ENCODE measurements around the gene S100A6.
"Not testable (repeated sequence)": the region's sequence is repeated elsewhere in the genome, so short reads cannot be mapped to it uniquely, and the experiment has no call there.

Gene S100A6

GRCh38 chr1:153565529-153566374 lies 30.0 kb upstream of the S100A6 start, which contains the start of gene S100A2:
S100A2 (minus strand) TSS chr1:153565844; CDS start chr1:153563877, 1,967 bp downstream.
- no peak for FAIRE-seq
- no peak for DNase-seq (ENCODE audit: insufficient read length, low spot score)

GRCh38 chr1:153563991-153564390 lies 28.2 kb upstream of the S100A6 start:
- no peak for DNase-seq (ENCODE audit: insufficient read length, low spot score)
- FAIRE-seq = no peak

- DNase-seq (ENCODE audit: insufficient read length, low spot score) (no peak), FAIRE-seq (no peak)
Measured at GRCh38 chr1:153563483-153563901, 27.7 kb upstream of the S100A6 start.

GRCh38 chr1:153562021-153562420 lies 26.2 kb upstream of the S100A6 start:
- not testable (repeated sequence) for FAIRE-seq; DNase-seq (ENCODE audit: insufficient read length, low spot score)

GRCh38 chr1:153561466-153561985 lies 25.7 kb upstream of the S100A6 start:
- FAIRE-seq = no peak
- no peak for DNase-seq (ENCODE audit: insufficient read length, low spot score)

GRCh38 chr1:153560771-153561465 lies 25.1 kb upstream of the S100A6 start:
- no peak for FAIRE-seq
- DNase-seq (ENCODE audit: insufficient read length, low spot score) = no peak

- DNase-seq (ENCODE audit: insufficient read length, low spot score) = no peak
- no peak for FAIRE-seq
Measured at GRCh38 chr1:153560241-153560640, 24.4 kb upstream of the S100A6 start.

- FAIRE-seq = no peak
- DNase-seq (ENCODE audit: insufficient read length, low spot score) = no peak
Measured at GRCh38 chr1:153557877-153558276, 22.1 kb upstream of the S100A6 start.

GRCh38 chr1:153556348-153556747 lies 20.6 kb upstream of the S100A6 start:
- no peak for DNase-seq (ENCODE audit: insufficient read length, low spot score)
- FAIRE-seq = no peak

GRCh38 chr1:153553830-153554541 lies 18.2 kb upstream of the S100A6 start:
- DNase-seq (ENCODE audit: insufficient read length, low spot score) (no peak), FAIRE-seq (no peak)

- no peak for FAIRE-seq
- no peak for DNase-seq (ENCODE audit: insufficient read length, low spot score)
Measured at GRCh38 chr1:153553096-153553495, 17.3 kb upstream of the S100A6 start.

GRCh38 chr1:153552335-153552734 lies 16.5 kb upstream of the S100A6 start:
- FAIRE-seq (no peak), DNase-seq (ENCODE audit: insufficient read length, low spot score) (no peak)

- FAIRE-seq = no peak
- no peak for DNase-seq (ENCODE audit: insufficient read length, low spot score)
Measured at GRCh38 chr1:153550827-153551500, 15.2 kb upstream of the S100A6 start.

- no peak for FAIRE-seq
- no peak for DNase-seq (ENCODE audit: insufficient read length, low spot score)
Measured at GRCh38 chr1:153550398-153550758, 14.6 kb upstream of the S100A6 start.

- FAIRE-seq (no peak), DNase-seq (ENCODE audit: insufficient read length, low spot score) (no peak)
Measured at GRCh38 chr1:153549741-153550397, 14.1 kb upstream of the S100A6 start.

- FAIRE-seq (peak; percentile 4), DNase-seq (ENCODE audit: insufficient read length, low spot score) (peak; percentile 74)
Measured at GRCh38 chr1:153548722-153549688, 13.2 kb upstream of the S100A6 start, which contains the start of gene S100A3. S100A3 (minus strand) TSS chr1:153549258; CDS start chr1:153548485, 773 bp downstream.

- no peak for DNase-seq (ENCODE audit: insufficient read length, low spot score)
- no peak for FAIRE-seq
Measured at GRCh38 chr1:153547560-153548551, 12.1 kb upstream of the S100A6 start.

Measured in HTR-8/SVneo (cell line).